ENCODE results near the gene ALDH3A2. TPM values are rescaled to one million over a fixed set of nuclear protein-coding genes. Genes with fewer than 3 reads are reported as not detected.
A peak's percentile ranks its signal among the peaks of the same experiment; 100 is the strongest.

The ALDH3A2 gene
- total RNA-seq, 1 donor = 82.2 TPM

DNA sequence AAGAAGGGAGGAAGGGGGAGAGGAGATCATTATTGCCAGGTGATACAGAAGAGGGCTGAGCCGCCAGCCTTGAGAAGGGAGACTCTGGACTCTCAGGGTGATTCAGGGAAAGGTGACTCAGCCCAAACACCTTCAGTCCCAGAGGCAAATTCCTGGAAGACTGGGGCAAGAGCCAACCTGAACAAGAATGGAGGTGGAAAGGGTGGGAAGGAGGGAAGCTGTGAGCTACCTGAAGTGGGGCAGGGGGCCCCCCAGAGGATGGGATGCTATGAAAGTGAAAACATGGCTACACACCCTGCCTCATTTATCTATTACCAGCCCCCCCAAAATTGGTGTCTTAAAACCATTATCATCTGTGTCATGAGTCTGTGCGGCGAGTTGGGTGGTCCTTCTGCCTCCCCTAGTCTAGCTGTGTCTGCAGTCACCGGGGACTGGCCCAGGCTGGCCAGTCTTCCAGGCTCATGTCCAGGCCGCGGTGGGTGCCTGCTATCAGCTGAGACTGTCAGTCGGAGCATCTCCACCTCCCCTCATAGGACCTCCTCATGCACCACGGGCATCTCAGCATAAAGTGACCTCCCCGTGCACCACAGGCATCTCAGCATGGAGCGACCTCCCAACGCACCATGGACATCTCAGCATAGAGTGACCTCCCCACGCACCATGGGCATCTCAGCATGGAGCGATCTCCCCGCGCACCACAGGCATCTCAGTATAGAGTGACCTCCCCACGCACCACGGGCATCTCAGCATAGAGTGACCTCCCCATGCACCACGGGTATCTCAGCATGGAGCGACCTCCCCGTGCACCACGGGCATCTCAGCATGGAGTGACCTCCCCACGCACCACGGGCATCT, 71.0 kb downstream of the ALDH3A2 start:
- no peaks in the 10 kb centered on the region for H3K27me3 ChIP-seq (ENCODE audit: insufficient read depth, low read length)
- no peak overlapping the region for H3K4me2 ChIP-seq (ENCODE audit: insufficient read depth, low read length)
- TF ChIP-seq, protein P1, sequence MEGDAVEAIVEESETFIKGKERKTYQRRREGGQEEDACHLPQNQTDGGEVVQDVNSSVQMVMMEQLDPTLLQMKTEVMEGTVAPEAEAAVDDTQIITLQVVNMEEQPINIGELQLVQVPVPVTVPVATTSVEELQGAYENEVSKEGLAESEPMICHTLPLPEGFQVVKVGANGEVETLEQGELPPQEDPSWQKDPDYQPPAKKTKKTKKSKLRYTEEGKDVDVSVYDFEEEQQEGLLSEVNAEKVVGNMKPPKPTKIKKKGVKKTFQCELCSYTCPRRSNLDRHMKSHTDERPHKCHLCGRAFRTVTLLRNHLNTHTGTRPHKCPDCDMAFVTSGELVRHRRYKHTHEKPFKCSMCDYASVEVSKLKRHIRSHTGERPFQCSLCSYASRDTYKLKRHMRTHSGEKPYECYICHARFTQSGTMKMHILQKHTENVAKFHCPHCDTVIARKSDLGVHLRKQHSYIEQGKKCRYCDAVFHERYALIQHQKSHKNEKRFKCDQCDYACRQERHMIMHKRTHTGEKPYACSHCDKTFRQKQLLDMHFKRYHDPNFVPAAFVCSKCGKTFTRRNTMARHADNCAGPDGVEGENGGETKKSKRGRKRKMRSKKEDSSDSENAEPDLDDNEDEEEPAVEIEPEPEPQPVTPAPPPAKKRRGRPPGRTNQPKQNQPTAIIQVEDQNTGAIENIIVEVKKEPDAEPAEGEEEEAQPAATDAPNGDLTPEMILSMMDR (IDR thresholded peaks at IDR 0.05; ENCODE audit: extremely low read depth, low read depth, low read length) = no peak
- no peak overlapping the region for H3K27ac ChIP-seq (ENCODE audit: low read depth, low read length)
- H3K9me3 ChIP-seq (ENCODE audit: low read depth, low read length) = no peaks in the 10 kb centered on the region
- H4K20me1 ChIP-seq (ENCODE audit: insufficient read depth, low read length) = no peaks in the 10 kb centered on the region
- no peak overlapping the region for H3K4me3 ChIP-seq (ENCODE audit: insufficient read depth, low read length)
- H3K79me2 ChIP-seq (ENCODE audit: insufficient read depth, low read length) = no peaks in the 10 kb centered on the region
- DNase-seq (ENCODE audit: insufficient read length, low spot score, missing footprints) = peak; percentile 84
- no peaks in the 10 kb centered on the region for H3K36me3 ChIP-seq (ENCODE audit: insufficient read depth, low read length)
- H2AFZ ChIP-seq (ENCODE audit: low read length) = no peak overlapping the region
- H3K4me1 ChIP-seq (ENCODE audit: insufficient read depth, low read length) = peaks cover 5% of the 10 kb centered on the region

DNA sequence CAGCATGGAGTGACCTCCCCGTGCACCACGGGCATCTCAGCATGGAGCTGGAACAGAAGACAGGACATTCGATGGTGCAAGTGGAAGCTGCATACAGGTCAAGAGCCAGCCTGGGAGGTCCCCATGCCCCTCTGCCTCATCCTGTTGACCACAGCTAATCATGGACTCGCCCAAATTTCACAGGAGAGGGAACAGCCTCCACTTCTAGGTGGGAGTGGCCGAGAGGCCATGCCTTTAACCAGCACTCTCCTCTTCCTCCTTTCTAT, 71.6 kb downstream of the ALDH3A2 start:
- Histone ChIP-seq H2AFZ (ENCODE audit: low read length) (no peak overlapping the region), H3K4me3 (ENCODE audit: insufficient read depth, low read length) (no peak overlapping the region), H3K4me2 (ENCODE audit: insufficient read depth, low read length) (no peak overlapping the region)

DNA sequence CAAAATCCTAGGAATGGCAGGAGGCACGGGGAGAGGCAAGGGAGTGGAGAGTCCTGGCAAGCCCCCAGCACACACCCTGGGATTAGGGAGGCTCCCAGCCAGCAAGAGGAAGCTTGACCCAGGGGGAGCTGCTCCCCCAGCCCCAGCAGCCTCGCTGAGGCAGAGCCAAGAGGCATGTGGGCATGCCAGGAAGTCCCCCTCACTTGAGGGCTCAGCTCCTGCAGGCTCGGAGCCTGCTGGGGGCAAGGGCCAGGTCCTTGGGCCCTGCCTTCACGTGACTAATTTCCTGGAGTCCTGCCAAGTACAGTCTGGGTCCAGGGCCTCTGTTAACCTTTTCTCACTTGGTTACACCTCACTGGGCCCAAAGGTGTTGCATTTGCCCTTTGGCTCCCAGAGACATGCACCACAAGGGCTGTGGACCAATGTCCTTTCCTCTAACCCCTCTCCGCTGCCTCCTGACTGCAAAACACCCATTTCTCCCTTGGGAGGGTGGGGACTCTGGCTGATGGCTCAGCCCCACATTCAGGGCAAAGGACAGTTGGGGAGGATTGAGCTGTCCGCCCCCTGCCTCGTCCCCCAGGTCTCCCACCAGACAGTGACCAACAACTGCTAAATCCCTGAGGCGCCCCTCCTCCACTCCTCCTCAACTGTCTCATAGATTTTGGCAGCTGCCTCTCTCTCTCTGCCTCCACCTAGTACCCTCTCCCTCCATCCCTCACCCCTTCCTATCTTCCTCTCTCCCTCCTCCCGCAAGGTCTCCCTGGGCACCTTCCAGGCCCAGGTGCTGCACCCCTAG, 72.3 kb downstream of the ALDH3A2 start:
- peaks cover 9% of the 10 kb centered on the region for H3K4me1 ChIP-seq (ENCODE audit: insufficient read depth, low read length)
- no peak overlapping the region for H3K27ac ChIP-seq (ENCODE audit: low read depth, low read length)
- no peaks in the 10 kb centered on the region for H3K36me3 ChIP-seq (ENCODE audit: insufficient read depth, low read length)
- H3K79me2 ChIP-seq (ENCODE audit: insufficient read depth, low read length) = no peaks in the 10 kb centered on the region
- H4K20me1 ChIP-seq (ENCODE audit: insufficient read depth, low read length) = no peaks in the 10 kb centered on the region
- H3K4me3 ChIP-seq (ENCODE audit: insufficient read depth, low read length) = no peak overlapping the region
- no peak overlapping the region for H2AFZ ChIP-seq (ENCODE audit: low read length)
- H3K9me3 ChIP-seq (ENCODE audit: low read depth, low read length) = no peaks in the 10 kb centered on the region
- DNase-seq (ENCODE audit: insufficient read length, low spot score, missing footprints) = peak; percentile 51
- H3K4me2 ChIP-seq (ENCODE audit: insufficient read depth, low read length) = no peak overlapping the region
- TF ChIP-seq, protein P1 (IDR thresholded peaks at IDR 0.05; ENCODE audit: extremely low read depth, low read depth, low read length) = no peak
- no peaks in the 10 kb centered on the region for H3K27me3 ChIP-seq (ENCODE audit: insufficient read depth, low read length)

More for the DNA sequence above, 71.6 kb downstream of the ALDH3A2 start:
- Histone ChIP-seq H3K27me3 (ENCODE audit: insufficient read depth, low read length) (no peaks in the 10 kb centered on the region), H3K79me2 (ENCODE audit: insufficient read depth, low read length) (no peaks in the 10 kb centered on the region), H3K4me1 (ENCODE audit: insufficient read depth, low read length) (peaks cover 9% of the 10 kb centered on the region), H3K9me3 (ENCODE audit: low read depth, low read length) (no peaks in the 10 kb centered on the region), H3K36me3 (ENCODE audit: insufficient read depth, low read length) (no peaks in the 10 kb centered on the region), H3K27ac (ENCODE audit: low read depth, low read length) (no peak overlapping the region), H4K20me1 (ENCODE audit: insufficient read depth, low read length) (no peaks in the 10 kb centered on the region)
- DNase-seq (ENCODE audit: insufficient read length, low spot score, missing footprints) = no peak
- TF ChIP-seq, protein P1 (IDR thresholded peaks at IDR 0.05; ENCODE audit: extremely low read depth, low read depth, low read length) = no peak

DNA sequence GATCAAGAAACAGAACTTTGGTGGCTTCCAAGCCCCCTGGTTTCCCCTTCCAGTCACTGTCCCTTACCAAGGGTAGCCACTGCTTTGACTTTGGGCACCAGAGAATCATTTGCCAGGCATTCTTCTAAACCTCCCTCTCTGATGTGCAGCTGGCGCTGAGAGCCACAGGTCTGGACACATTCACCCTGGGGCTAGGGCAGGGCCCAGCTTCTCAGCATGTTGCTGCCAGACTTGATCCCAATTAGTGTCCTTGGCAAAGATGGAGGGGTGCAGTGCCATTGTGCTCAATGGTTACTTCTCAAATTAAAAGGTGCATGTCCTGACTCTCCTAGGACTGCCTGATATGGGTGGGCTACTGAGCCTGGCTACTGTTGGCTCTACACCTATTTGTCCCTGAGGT, 75.4 kb downstream of the ALDH3A2 start:
- no peaks in the 10 kb centered on the region for H3K36me3 ChIP-seq (ENCODE audit: insufficient read depth, low read length)
- peak overlapping the region; percentile 60 for H3K4me2 ChIP-seq (ENCODE audit: insufficient read depth, low read length)
- TF ChIP-seq, protein P1 (IDR thresholded peaks at IDR 0.05; ENCODE audit: extremely low read depth, low read depth, low read length) = no peak
- H3K9me3 ChIP-seq (ENCODE audit: low read depth, low read length) = no peaks in the 10 kb centered on the region
- no peaks in the 10 kb centered on the region for H3K27me3 ChIP-seq (ENCODE audit: insufficient read depth, low read length)
- H3K4me3 ChIP-seq (ENCODE audit: insufficient read depth, low read length) = no peak overlapping the region
- peak overlapping the region; percentile 73 for H2AFZ ChIP-seq (ENCODE audit: low read length)
- no peak overlapping the region for H3K27ac ChIP-seq (ENCODE audit: low read depth, low read length)
- no peaks in the 10 kb centered on the region for H4K20me1 ChIP-seq (ENCODE audit: insufficient read depth, low read length)
- DNase-seq (ENCODE audit: insufficient read length, low spot score, missing footprints) = peak; percentile 74
- peaks cover 27% of the 10 kb centered on the region for H3K4me1 ChIP-seq (ENCODE audit: insufficient read depth, low read length)
- H3K79me2 ChIP-seq (ENCODE audit: insufficient read depth, low read length) = no peaks in the 10 kb centered on the region
